Mammary epithelial cell (primary cell): ENCODE measurements around the gene IGLL5.

ENCODE experiments used
- CTCF ChIP-seq, 2 donors: IDR thresholded peaks in 1 of 2; conservative IDR thresholded peaks in 1 of 2; 2 replicates each; pipeline ENCODE4 v1.5.1; 2011 to 2012; ENCODE audit warnings: inconsistent platforms in 2 of 2, low read length in 2 of 2, mild to moderate bottlenecking in 2 of 2, control low read depth in 1 of 2, low read depth in 1 of 2; ENCODE audit not compliant: insufficient read depth in 1 of 2; ENCODE audit errors: extremely low read depth in 1 of 2
- EZH2 ChIP-seq: IDR thresholded peaks from 2 replicates; pipeline ENCODE4 v1.6.1; 2012; ENCODE audit warnings: low read length, inconsistent platforms, borderline replicate concordance

- TF ChIP-seq CTCF (conservative IDR thresholded peaks at IDR 0.05 in 1 of 2, IDR thresholded peaks at IDR 0.05 in 1 of 2; ENCODE audit: extremely low read depth in 1 of 2, insufficient read depth in 1 of 2, low read depth in 1 of 2, low read length in 2 of 2): no peak
- no peak for TF ChIP-seq EZH2
These were observed 7.0 kb upstream of the IGLL5 start for GRCh38 chr22:22880645-22881044.
